HCT116 (cell line): ENCODE results near the gene FAM171A1. TPM values are rescaled to one million over a fixed set of nuclear protein-coding genes. Genes with fewer than 3 reads are reported as not detected.

Experiments used
- ATAC-seq: fragments of 200-7000 bp; cut with Tn5 transposase; 2 replicates; pipeline ENCODE4 v1.9.1; 2020; ENCODE audit warnings: mild to moderate bottlenecking, moderate library complexity
- BruUV-seq: library from RNA; stranded (reverse); fragments of 400-500 nt; replicated peaks from 2 replicates; lab custom pipeline; 2021; lab: Mats Ljungman, UMichigan
- CTCF ChIA-PET: fragments of 300-600 bp; sonication (Branson Sonifier 250); formaldehyde crosslinking; loops from one replicate; lab custom pipeline; 2021; ENCODE audit warnings: antibody characterized with exemption; lab: Charles Lee
- POLR2A ChIA-PET: fragments of 300-600, 350-600 bp; sonication (Branson Sonifier 250); formaldehyde crosslinking; loops from one replicate; lab custom pipeline; 2021; ENCODE audit warnings: antibody characterized with exemption; lab: Charles Lee
- RAD21 ChIA-PET, 2 experiments: fragments of 300-600 bp; sonication (Branson Sonifier 250); formaldehyde crosslinking; loops; one replicate each; lab custom pipeline; 2023; ENCODE audit warnings: low total read pairs in 2 of 2; ENCODE audit not compliant: uncharacterized antibody in 2 of 2, unreplicated experiment in 2 of 2, low non-redundant PET in 1 of 2; lab: Charles Lee
- DNase-seq: peaks from one replicate; pipeline ENCODE4 v3.0.0-alpha.2; 2010; ENCODE audit warnings: low read depth, low spot score
- H2AFZ ChIP-seq: fragments of 200-600 bp; shearing (Covaris generic), sonication (generic); 2 replicates; pipeline ENCODE4 v1.6.1; 2017; ENCODE audit warnings: low read depth, mixed run types, mixed read lengths, antibody characterized with exemption, low read length; ENCODE audit not compliant: poor library complexity, severe bottlenecking
- H3K27ac ChIP-seq: 2 replicates; pipeline ENCODE4 v1.5.1; 2012; ENCODE audit warnings: low read depth, low read length
- H3K27me3 ChIP-seq: fragments of 200-600 bp; sonication (generic); 2 replicates; pipeline ENCODE4 v1.6.1; 2016; ENCODE audit warnings: mixed run types, low read length, mixed read lengths; ENCODE audit not compliant: insufficient read depth
- H3K36me3 ChIP-seq, 2 experiments: fragments of 200-500 bp in 1 of 2; fragments of 200-600 bp in 1 of 2; sonication (Bioruptor generic) in 1 of 2; sonication (generic) in 1 of 2; 2 replicates each; pipeline versions ENCODE4 v1.5.1 to v1.6.1; 2014 to 2016; ENCODE audit warnings: low read length in 2 of 2, inconsistent platforms in 1 of 2, mixed read lengths in 1 of 2, mixed run types in 1 of 2; ENCODE audit not compliant: insufficient read depth in 2 of 2, control insufficient read depth in 1 of 2
- H3K4me1 ChIP-seq, 2 experiments: fragments of 200-600 bp in 1 of 2; sonication (generic) in 1 of 2; 2 replicates each; pipeline versions ENCODE4 v1.5.1 to v1.6.1; 2012 to 2017; ENCODE audit warnings: low read length in 2 of 2, inconsistent platforms in 1 of 2, mild to moderate bottlenecking in 1 of 2, mixed read lengths in 1 of 2, mixed run types in 1 of 2, moderate library complexity in 1 of 2; ENCODE audit not compliant: insufficient read depth in 2 of 2, control insufficient read depth in 1 of 2
- H3K4me2 ChIP-seq: fragments of 200-600 bp; sonication (generic); 2 replicates; pipeline ENCODE4 v1.6.1; 2017; ENCODE audit warnings: mixed run types, low read length, mixed read lengths
- H3K4me3 ChIP-seq, 2 experiments: fragments of 200-600 bp in 1 of 2; sonication (generic) in 1 of 2; replicated peaks in 1 of 2; 2 replicates each; pipeline ENCODE4 v1.5.1; 2011 to 2016; ENCODE audit warnings: low read length in 2 of 2, control low read depth in 1 of 2, low read depth in 1 of 2, mild to moderate bottlenecking in 1 of 2, mixed read lengths in 1 of 2, mixed run types in 1 of 2
- H3K79me2 ChIP-seq: fragments of 200-600 bp; sonication (generic); 2 replicates; pipeline ENCODE4 v1.6.1; 2017; ENCODE audit warnings: mild to moderate bottlenecking, mixed run types, low read length, moderate library complexity, mixed read lengths; ENCODE audit not compliant: insufficient read depth
- H3K9ac ChIP-seq: fragments of 200-600 bp; sonication (generic); 2 replicates; pipeline ENCODE4 v1.6.1; 2016; ENCODE audit warnings: low read length, mixed read lengths
- H3K9me2 ChIP-seq: fragments of 200-600 bp; sonication (generic), shearing (Covaris generic); 2 replicates; pipeline ENCODE4 v1.6.1; 2017; ENCODE audit warnings: mixed run types, mild to moderate bottlenecking, moderate library complexity; ENCODE audit not compliant: insufficient read depth
- H3K9me3 ChIP-seq, 2 experiments: fragments of 200-500 bp in 1 of 2; fragments of 200-600 bp in 1 of 2; sonication (Bioruptor generic) in 1 of 2; sonication (generic) in 1 of 2; 2 replicates each; pipeline ENCODE4 v1.6.1; 2014 to 2017; ENCODE audit warnings: low read length in 2 of 2, mixed read lengths in 2 of 2, inconsistent platforms in 1 of 2, low read depth in 1 of 2, mild to moderate bottlenecking in 1 of 2, mixed run types in 1 of 2, moderate library complexity in 1 of 2; ENCODE audit not compliant: control insufficient read depth in 1 of 2, insufficient read depth in 1 of 2
- H4K20me1 ChIP-seq: fragments of 200-600 bp; sonication (generic), shearing (Covaris generic); 2 replicates; pipeline ENCODE4 v1.6.1; 2017; ENCODE audit warnings: mixed run types, mild to moderate bottlenecking, moderate library complexity; ENCODE audit not compliant: insufficient read depth
- CBX3 ChIP-seq: IDR thresholded peaks from 2 replicates; pipeline ENCODE4 v1.6.1; 2012; ENCODE audit warnings: low read depth
- CEBPB ChIP-seq: IDR thresholded peaks from 2 replicates; pipeline ENCODE4 v1.6.1; 2012; ENCODE audit warnings: low read depth
- ELF1 ChIP-seq: IDR thresholded peaks from 2 replicates; pipeline ENCODE4 v1.6.1; 2012; ENCODE audit warnings: low read depth, borderline replicate concordance
- EZH2 ChIP-seq: fragments of 200-600 bp; sonication (generic); IDR thresholded peaks from 2 replicates; pipeline ENCODE4 v1.6.1; 2017; ENCODE audit warnings: antibody characterized with exemption, mixed run types
- JUND ChIP-seq: IDR thresholded peaks from 2 replicates; pipeline ENCODE4 v1.6.1; 2012
- MAX ChIP-seq: IDR thresholded peaks from 2 replicates; pipeline ENCODE4 v1.6.1; 2012
- RAD21 ChIP-seq: IDR thresholded peaks from 2 replicates; pipeline ENCODE4 v1.6.1; 2012; ENCODE audit warnings: low read depth, mild to moderate bottlenecking
- SIN3A ChIP-seq: IDR thresholded peaks from 2 replicates; pipeline ENCODE4 v1.6.1; 2012; ENCODE audit warnings: low read depth
- SRF ChIP-seq: IDR thresholded peaks from 2 replicates; pipeline ENCODE4 v1.6.1; 2012; ENCODE audit warnings: low read depth
- TCF7L2 ChIP-seq: IDR thresholded peaks from 2 replicates; pipeline ENCODE4 v1.7.0; 2011; ENCODE audit warnings: borderline replicate concordance, inconsistent platforms; ENCODE audit not compliant: insufficient read depth, insufficient read length; ENCODE audit errors: extremely low read depth
- ZFX ChIP-seq: fragments of 450-650 bp; IDR thresholded peaks from 2 replicates; pipeline ENCODE4 v1.6.1; 2017
- intact Hi-C: fragments of 100-400 bp; cut with micrococcal nuclease; formaldehyde crosslinking; loops from 2 replicates; pipeline ENCODE4 v1.10.0; 2022
- total RNA-seq: library from RNA; stranded (reverse); gene quantifications from one replicate; pipeline ENCODE4 v1.2.1, GENCODE V29; 2021; ENCODE audit not compliant: unreplicated experiment
- TF ChIP-seq, protein P1 (sequence below): IDR thresholded peaks from 2 replicates; pipeline ENCODE4 v1.6.1; 2011; ENCODE audit warnings: mild to moderate bottlenecking, low read length, moderate library complexity; ENCODE audit not compliant: insufficient replicate concordance; ENCODE audit errors: extremely low read depth

FAM171A1 gene
- total RNA-seq, 1 experiment from 2014 or later = 32.5 TPM

DNA sequence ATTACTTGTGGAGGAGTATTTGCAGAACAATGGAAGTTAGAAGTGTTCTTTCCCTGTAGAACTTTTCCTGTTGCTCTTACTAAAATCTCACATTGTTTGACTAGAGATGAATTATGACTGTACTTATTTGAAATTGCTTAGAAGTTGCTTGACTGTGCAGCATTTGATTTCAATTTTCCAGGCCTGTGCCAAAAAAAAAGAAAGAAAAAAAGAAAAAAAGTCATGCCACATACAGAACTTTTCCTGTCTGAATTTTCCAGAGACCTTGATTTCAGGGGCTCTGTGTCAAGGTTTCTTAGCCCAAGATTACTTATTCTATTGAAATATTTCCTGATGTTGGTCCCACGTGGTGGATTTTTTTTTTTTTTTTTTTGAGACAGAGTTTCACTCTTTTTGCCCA, 3.5 kb upstream of the FAM171A1 start:
- H3K4me3 ChIP-seq = no peak overlapping the region
- H3K9ac ChIP-seq = no peak overlapping the region
- H3K9me3 ChIP-seq = no peaks in the 10 kb centered on the region
- no peak overlapping the region for H2AFZ ChIP-seq
- intact Hi-C loops = loop anchor here (5.0 kb wide), 2 partner anchors 112 to 207 kb away; partner anchors contain the start of gene NMT2
- no peak overlapping the region for H3K27ac ChIP-seq
- BruUV-seq = no TSS peak
- ATAC-seq (no peak), DNase-seq (no peak)
- H3K36me3 ChIP-seq = no peaks in the 10 kb centered on the region
- no peaks in the 10 kb centered on the region for H3K9me2 ChIP-seq
- ChIA-PET CTCF (no interaction called here), POLR2A (no interaction called here), RAD21 (no interaction called here)
- no peaks in the 10 kb centered on the region for H3K27me3 ChIP-seq
- no peaks in the 10 kb centered on the region for H4K20me1 ChIP-seq
- H3K4me1 ChIP-seq = peaks cover 6 to 13% of the 10 kb centered on the region in 2 experiments; a peak in 3 of 4 replicates
- H3K4me2 ChIP-seq = no peak overlapping the region
- TF ChIP-seq EZH2 = no peak
- no peak for TF ChIP-seq SIN3A
- no peak for TF ChIP-seq CBX3
- TF ChIP-seq TCF7L2 = no peak
- no peak for TF ChIP-seq RAD21
- no peak for TF ChIP-seq ZFX
- no peak for TF ChIP-seq ELF1
- no peak for TF ChIP-seq CEBPB
- no peak for TF ChIP-seq MAX
- TF ChIP-seq, protein P1, sequence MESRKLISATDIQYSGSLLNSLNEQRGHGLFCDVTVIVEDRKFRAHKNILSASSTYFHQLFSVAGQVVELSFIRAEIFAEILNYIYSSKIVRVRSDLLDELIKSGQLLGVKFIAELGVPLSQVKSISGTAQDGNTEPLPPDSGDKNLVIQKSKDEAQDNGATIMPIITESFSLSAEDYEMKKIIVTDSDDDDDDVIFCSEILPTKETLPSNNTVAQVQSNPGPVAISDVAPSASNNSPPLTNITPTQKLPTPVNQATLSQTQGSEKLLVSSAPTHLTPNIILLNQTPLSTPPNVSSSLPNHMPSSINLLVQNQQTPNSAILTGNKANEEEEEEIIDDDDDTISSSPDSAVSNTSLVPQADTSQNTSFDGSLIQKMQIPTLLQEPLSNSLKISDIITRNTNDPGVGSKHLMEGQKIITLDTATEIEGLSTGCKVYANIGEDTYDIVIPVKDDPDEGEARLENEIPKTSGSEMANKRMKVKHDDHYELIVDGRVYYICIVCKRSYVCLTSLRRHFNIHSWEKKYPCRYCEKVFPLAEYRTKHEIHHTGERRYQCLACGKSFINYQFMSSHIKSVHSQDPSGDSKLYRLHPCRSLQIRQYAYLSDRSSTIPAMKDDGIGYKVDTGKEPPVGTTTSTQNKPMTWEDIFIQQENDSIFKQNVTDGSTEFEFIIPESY = no peak
- no peak for TF ChIP-seq SRF
- TF ChIP-seq JUND = no peak
- H3K79me2 ChIP-seq = peaks cover 8% of the 10 kb centered on the region
